ENCODE results near the gene GPR146. TPM values are rescaled to one million over a fixed set of nuclear protein-coding genes. Genes with fewer than 3 reads are reported as not detected.
A peak's percentile ranks its signal among the peaks of the same experiment; 100 is the strongest.

Gene GPR146
- total RNA-seq, 4 donors from 2014 or later: 9.2 to 14.5 TPM; not detected in 2

GRCh38 chr7:1083729-1084657, 39.6 kb downstream of the GPR146 start:
- peak overlapping the region in 1 of 4 donors; percentile 15 for H3K27ac ChIP-seq
- peak; percentile 86 for DNase-seq
- in situ Hi-C loops (cut with MboI; ENCODE audit: low pct_ligation_motif_present in 1 of 4, low pct_unique_long_range_greater_than_20kb in 1 of 4, low sequenced_read_pairs in 3 of 4): no loop called here

GRCh38 chr7:1085266-1085665, 40.9 kb downstream of the GPR146 start:
- 85 to 91% methylated on average over 6 to 10 of the region's 10 CpGs for WGBS, 2 donors (ENCODE audit: low coverage in 1 of 2)
- intact Hi-C loops (cut with DNase I; ENCODE audit: low total_unique reads) (loop anchor here (5.0 to 10.0 kb wide), 2 partner anchors 37 to 90 kb away; no protein-coding TSS in a partner anchor), in situ Hi-C loops (cut with MboI; ENCODE audit: low pct_ligation_motif_present in 1 of 4, low pct_unique_long_range_greater_than_20kb in 1 of 4, low sequenced_read_pairs in 3 of 4) (no loop called here)
- Histone ChIP-seq H3K27me3 (no peaks in the 10 kb centered on the region), H3K4me3 (no peak overlapping the region), H3K27ac (no peak overlapping the region), H3K36me3 (no peaks in the 10 kb centered on the region), H3K9me3 (no peaks in the 10 kb centered on the region), H3K4me1 (peaks cover 6 to 40% (median 19%) of the 10 kb centered on the region in 4 donors)
- DNase-seq: no peak
- TF ChIP-seq, protein P1, sequence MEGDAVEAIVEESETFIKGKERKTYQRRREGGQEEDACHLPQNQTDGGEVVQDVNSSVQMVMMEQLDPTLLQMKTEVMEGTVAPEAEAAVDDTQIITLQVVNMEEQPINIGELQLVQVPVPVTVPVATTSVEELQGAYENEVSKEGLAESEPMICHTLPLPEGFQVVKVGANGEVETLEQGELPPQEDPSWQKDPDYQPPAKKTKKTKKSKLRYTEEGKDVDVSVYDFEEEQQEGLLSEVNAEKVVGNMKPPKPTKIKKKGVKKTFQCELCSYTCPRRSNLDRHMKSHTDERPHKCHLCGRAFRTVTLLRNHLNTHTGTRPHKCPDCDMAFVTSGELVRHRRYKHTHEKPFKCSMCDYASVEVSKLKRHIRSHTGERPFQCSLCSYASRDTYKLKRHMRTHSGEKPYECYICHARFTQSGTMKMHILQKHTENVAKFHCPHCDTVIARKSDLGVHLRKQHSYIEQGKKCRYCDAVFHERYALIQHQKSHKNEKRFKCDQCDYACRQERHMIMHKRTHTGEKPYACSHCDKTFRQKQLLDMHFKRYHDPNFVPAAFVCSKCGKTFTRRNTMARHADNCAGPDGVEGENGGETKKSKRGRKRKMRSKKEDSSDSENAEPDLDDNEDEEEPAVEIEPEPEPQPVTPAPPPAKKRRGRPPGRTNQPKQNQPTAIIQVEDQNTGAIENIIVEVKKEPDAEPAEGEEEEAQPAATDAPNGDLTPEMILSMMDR (IDR thresholded peaks at IDR 0.05): no peak
- TF ChIP-seq EP300 (IDR thresholded peaks at IDR 0.05; ENCODE audit: low read depth) (no peak), POLR2AphosphoS5 (IDR thresholded peaks at IDR 0.05) (no peak), POLR2A (IDR thresholded peaks at IDR 0.05) (no peak)

More at GRCh38 chr7:1083729-1084657, 39.6 kb downstream of the GPR146 start:
- peaks cover 6 to 40% (median 19%) of the 10 kb centered on the region in 4 donors for H3K4me1 ChIP-seq
- no peaks in the 10 kb centered on the region for H3K36me3 ChIP-seq
- H3K9me3 ChIP-seq: no peaks in the 10 kb centered on the region
- no peak overlapping the region for H3K4me3 ChIP-seq
- WGBS, 2 donors (ENCODE audit: low coverage in 1 of 2): 41 to 80% methylated on average over 5 to 42 of the region's 45 CpGs
- TF ChIP-seq, protein P1 (IDR thresholded peaks at IDR 0.05): no peak
- TF ChIP-seq POLR2A (IDR thresholded peaks at IDR 0.05): no peak
- TF ChIP-seq EP300 (IDR thresholded peaks at IDR 0.05; ENCODE audit: low read depth): no peak
- TF ChIP-seq POLR2AphosphoS5 (IDR thresholded peaks at IDR 0.05): no peak
- H3K27me3 ChIP-seq: no peaks in the 10 kb centered on the region
- intact Hi-C loops (cut with DNase I; ENCODE audit: low total_unique reads): loop anchor here (10.0 kb wide), 1 partner anchor 91 kb away; no protein-coding TSS in a partner anchor

- H3K4me1 ChIP-seq: peaks cover 6 to 40% (median 19%) of the 10 kb centered on the region in 4 donors
- intact Hi-C loops (cut with DNase I; ENCODE audit: low total_unique reads): loop anchor here (5.0 to 10.0 kb wide), 2 partner anchors 36 to 89 kb away; no protein-coding TSS in a partner anchor
- TF ChIP-seq EP300 (IDR thresholded peaks at IDR 0.05; ENCODE audit: low read depth): no peak
- TF ChIP-seq, protein P1 (IDR thresholded peaks at IDR 0.05): no peak
- no peak for TF ChIP-seq POLR2AphosphoS5 (IDR thresholded peaks at IDR 0.05)
- TF ChIP-seq POLR2A (IDR thresholded peaks at IDR 0.05): no peak
- no peak for DNase-seq
- H3K36me3 ChIP-seq: no peaks in the 10 kb centered on the region
- no peaks in the 10 kb centered on the region for H3K9me3 ChIP-seq
- no peak overlapping the region for H3K4me3 ChIP-seq
- H3K27me3 ChIP-seq: no peaks in the 10 kb centered on the region
- no peak overlapping the region for H3K27ac ChIP-seq
- in situ Hi-C loops (cut with MboI; ENCODE audit: low pct_ligation_motif_present in 1 of 4, low pct_unique_long_range_greater_than_20kb in 1 of 4, low sequenced_read_pairs in 3 of 4): no loop called here
- 80 to 94% methylated on average over 1 to 11 of the region's 11 CpGs for WGBS, 2 donors (ENCODE audit: low coverage in 1 of 2)
Measured at GRCh38 chr7:1085910-1086421, 41.6 kb downstream of the GPR146 start.

All from transverse colon (tissue), 4 donors.